Stromal cell of bone marrow (primary cell): ENCODE measurements around the gene GABBR2.

Source experiments
- DNase-seq: peaks from one replicate; pipeline ENCODE4 v3.0.0-alpha.2; 2012; ENCODE audit warnings: low read depth

GABBR2 gene

DNA sequence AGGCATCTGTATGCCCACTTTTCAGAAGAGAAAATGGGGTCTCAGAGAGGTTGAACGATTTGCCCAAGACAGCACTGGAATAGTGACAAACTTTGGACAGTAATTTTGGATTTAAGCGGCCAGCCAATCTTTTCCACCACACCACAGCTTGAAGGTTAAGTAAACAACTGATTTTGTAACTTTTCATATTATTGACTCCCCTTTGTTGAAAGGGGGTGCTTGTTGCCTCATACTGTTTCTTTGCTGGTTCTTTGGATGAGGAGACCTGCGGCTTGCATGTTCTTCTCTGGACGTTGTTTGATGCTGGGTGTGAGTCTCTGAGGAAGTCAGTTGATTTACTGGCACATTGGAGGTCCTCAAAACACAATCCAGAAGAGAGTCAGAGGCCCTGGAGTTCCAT, 11.7 kb upstream of the GABBR2 start:
- DNase-seq, result no peak

DNA sequence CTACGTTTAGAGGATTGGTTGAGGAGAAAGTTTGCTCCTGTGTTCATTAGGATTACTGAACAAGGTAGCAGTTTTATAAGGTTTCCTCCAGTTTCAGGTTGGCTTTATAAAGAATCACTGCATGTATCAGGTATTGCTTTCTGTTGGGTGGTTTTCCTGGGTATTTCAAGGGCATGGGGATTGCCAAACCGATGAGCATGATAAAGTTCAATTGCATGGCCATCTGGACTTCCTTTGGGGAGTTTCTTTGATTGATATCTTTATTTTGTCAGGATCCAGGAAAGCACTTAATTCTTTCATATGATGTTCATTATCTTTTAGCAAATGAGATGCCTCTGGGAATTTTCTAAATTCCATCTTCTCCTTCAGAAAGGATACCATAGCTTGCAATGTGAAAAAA, 10.3 kb upstream of the GABBR2 start:
- DNase-seq, result no peak

DNA sequence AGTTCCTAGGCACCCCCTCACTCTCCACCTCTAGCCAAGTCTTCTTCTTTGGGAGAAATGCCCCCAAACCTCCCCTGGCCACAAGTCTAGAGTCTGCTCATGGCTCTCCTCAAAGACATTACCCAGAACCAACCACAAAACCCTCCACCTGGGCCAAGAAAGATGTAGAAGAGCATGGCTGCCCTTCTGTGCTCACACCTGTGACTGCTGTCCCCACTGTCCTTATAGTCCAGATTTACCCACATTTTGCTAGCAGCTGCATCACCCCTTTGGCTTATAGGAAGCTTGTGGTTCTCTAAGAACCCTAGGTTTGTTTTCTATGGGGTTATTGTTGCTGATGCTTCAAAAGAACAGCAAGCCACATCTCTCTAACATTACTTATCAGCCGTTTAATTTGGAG, 6.1 kb upstream of the GABBR2 start:
- DNase-seq, result no peak

DNA sequence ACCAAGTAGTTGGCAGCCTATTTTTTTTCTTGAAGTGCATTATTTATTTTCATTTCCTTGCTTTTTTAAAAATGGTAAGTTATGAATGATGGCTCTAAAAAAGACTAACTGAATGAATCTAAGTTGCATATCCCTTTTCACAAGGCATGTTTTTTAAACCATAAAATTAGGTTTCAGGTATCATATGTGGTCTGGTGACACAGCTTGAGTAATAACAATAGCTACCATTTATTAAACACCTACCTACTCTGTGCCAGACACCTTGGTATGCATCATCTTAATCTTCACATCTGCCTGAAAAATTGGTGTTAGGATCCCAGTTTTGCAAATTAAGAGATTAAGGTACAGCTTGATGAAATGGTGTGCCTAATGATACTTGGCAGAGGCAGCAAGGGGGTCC, 4.3 kb upstream of the GABBR2 start:
- DNase-seq, result no peak

DNA sequence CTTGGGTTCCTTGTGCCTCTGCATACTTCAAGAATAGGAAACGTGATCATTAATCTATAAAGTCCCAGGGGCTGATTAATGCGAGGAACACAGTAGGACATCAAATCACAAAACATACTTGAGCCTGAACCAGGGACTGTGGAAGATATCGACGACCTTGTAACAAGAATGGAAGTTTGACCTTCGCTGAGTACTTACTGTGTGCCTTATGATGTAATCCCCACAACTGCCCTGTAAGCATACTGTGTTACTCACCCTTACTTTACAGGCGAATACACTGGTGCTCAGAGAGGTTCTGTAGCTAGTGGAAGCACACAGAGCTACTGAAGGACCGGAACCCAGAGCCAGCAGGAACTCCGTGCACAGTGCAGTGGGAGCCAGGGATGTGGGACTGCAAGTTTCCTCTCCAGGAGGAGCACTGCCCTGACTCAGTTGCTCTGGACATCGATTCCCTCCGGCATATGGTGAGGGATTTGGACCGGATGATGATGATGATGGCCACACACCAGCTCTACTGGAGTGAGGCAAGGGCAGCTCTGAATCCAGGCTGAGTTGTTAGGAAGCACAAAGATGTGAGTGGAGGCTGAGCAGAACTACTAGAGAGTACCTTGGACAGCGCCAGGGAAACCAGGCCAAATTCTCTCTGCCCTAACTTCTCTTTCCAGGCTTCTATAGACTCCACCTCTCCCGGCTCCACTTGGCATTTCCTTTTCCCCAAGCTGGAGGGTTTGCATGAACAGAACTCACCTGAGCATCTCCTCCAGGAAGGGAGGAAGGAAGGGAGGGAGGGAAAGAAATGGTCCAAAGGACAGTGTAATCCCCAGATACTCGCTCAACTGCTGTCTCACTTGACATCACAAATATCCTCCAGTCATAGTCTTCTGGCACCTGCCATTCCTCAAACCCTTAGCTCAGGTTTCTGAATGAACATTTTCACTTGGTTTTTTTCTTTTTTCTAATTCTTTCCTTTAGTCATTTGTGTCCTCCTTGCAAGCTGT, 1.5 kb upstream of the GABBR2 start:
- DNase-seq, result peak; percentile 25

DNA sequence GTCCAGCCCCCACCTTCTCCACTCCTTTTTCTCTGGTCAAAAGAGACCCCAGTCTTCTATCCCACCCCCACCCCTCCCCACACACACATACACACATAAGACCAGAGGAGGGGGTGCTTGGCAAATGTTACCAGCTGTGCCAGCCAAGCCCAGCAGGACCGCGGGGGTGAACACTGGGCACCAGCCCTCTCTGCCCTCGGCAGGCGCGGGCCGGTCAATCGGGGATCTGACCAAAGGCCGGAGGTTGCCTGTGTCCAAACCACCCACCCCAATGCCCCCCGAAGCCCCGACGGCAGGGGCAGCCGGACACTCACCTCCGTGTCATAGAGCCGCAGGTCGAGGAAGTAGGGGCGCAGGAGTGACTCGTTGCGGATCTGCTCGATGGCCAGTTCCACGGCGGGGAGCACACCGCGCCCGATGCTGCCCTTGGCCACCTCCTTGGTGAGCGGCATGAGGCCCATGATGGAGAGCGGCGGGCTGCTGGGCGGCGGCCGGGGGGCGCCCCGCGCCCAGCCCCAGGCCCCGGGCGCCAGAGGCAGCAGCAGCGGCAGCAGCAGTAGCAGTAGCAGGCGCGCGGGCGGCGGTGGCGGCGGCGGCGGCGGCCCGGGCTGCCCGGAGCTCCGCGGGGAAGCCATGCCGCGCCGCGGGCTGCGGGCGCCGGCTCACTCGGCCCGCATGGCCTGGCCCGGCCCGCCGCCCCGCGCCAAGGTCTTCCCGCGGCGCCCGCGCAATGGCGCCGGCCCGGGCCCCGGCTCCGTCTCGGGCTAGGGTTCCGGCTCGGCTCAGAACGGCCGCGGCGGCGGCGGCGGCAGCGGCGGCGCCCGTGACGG, 417 bp downstream of the GABBR2 start:
- DNase-seq, result no peak

DNA sequence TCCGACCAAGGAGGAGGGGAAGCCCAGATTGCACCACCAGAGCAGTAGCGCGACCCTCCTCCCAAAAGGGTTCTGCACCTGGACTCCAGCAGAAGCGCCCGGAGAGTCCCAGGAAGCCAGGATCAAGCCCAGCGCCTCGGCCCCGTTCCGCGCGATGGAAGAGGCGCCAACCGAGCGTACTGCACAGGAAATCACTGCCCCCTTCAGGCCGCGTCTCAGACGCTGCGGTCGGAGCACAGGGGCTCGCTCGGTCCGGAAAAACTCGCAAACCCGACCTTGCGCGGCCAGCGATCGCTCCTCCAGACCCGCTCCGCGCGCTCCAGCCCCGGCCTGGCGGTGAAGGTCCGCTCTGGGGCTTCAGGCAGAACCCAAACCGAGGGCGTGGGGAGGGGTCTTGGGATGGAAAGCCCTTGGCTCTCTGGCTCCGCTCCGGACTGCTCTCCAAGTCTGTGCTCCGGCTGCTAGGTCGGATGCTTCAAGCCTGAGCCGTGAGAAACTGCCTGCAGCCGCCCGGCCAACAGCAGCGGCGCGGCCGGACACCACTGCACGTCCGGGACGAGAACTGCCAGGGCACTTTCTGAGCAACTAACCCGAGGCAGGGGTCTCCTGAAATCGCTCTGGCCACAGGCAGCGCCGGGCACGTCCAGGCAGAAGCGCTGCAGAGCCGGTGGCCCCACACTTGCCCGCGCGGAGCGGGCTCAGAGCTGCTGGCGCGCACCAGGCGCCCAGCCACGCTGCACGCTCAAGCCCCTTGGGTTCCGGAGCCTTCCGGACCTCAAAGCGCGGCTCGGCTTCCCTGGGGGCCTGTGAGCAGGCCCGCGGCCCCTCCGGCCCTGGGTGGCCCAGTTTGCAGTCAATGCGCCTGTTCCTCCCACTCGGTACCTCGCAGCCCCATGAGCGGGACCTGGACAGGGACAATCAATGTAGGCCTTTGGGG, 1.3 kb downstream of the GABBR2 start:
- peak; percentile 19 for DNase-seq

DNA sequence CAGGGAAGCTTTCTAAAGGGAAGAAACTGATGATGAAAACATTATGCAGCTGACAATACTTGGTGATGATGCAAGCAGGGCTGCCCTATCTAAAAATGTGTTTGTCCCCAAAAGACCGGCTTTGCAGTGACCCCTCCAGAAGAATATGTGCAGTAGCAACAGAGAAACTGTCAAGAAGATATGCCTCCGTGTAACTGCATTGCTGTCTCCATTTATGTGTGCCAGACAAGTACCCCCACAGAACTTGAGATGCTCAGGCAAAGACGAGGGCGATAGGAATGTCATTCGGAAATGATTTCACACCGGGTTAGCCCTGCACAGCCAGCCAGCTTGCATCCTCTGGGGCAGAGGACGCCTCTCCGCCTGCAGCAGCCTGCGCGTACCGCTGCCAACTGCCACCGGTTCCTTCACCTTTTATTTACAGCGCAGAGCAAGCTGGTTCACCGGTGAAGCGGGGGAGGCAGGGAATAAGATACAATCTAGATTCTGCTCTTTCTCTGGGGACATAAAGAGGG, 2.0 kb downstream of the GABBR2 start:
- DNase-seq, result no peak

DNA sequence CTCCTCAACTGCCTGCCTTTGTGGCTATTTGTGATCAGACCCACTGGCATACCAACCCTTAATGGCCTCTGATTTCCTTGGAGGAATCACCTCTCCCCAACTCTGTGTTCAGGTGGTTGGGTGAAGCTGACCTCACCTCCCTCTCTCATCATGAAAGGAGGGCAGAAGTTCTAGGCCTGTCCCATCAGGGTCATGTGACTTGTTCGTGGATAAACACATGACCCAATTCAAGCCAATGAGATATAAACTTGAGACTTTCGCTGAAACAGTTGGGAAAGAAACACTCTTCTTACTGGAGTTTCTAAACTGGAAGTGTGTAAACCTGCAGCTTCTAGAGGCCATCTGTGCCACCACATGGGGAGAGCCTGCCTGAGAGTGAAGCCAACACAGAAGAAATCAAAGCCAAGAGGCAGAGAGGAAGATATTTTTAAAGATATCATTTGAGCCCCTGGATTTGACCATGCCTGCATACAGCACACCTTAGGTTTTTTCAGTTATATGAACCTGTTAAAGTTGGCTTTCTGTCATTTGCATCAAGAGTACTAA, 5.8 kb downstream of the GABBR2 start:
- no peak for DNase-seq

DNA sequence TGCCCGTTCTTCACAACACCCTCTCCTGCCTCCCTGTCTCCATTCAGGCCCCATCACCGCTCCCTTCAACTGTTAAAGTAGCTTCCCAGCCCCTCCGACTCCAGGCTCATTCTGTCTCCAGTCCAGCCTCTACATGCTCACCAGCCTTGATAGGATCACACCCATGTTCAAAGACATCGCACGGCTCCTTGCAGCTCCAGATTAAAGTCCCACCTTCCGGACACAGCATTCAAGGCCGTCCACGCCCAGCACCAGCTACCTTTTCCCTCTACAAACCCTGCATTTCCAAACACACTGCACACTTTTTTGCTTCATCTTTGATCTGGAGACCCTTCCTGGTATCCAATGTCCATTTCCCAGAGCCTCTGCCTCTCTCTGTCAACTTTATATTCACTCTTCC, 6.4 kb downstream of the GABBR2 start:
- no peak for DNase-seq

DNA sequence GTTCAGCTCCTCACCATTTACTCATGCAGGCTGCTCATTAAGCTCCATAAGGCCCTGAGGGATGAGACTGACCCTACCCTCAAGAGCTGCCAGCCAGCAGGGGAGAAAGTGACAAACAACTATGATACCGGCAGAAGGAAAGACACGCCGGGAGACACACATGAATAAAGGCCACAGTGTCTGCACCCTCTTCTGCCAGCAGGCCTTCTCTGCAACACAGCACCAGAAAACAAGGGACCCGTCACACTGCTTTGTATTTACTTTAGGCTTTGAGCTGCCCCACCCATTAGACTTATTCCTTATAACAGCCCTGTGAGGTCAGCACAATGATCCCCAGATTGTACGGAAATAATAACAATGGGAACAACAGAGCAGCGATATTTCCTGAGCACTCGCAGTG, 7.2 kb downstream of the GABBR2 start:
- DNase-seq, result no peak

DNA sequence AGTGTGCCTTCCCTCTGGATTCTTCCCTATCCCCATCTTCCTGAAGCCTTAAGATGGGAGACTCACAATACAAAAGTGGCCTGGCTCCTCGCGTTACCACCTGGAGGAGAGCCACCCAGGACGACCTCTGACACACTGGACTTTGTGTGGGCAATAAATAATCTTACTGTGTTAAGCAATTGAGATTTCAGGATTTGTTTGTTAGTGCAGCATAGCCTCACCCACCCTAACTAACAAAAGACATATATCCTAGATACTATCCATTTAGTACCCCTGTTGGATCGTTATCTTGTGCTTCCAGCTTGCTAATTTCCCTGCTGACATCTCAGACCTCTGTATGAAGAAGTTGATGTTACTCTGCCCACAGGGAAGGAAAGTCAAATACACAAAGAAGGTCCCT, 7.9 kb downstream of the GABBR2 start:
- no peak for DNase-seq

DNA sequence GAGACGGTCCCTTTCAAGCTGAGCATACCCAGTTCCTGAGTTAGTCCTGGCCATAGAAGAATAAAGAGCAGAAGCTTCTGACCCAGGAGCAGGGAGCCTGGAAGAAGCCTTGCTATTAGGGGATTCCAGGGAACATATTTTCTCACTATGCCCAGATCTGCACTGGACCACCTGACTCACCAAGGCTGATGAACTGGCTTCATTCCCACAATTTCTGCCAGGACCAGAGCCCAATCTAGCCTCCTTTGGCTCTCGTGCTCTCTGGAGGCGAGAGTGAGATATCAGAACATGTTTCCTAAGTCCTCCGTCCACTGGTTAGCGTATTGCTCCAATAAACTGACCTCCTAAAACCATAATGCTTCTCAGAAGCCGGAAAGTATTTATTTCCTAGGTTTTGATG, 9.9 kb downstream of the GABBR2 start:
- DNase-seq, result no peak

DNA sequence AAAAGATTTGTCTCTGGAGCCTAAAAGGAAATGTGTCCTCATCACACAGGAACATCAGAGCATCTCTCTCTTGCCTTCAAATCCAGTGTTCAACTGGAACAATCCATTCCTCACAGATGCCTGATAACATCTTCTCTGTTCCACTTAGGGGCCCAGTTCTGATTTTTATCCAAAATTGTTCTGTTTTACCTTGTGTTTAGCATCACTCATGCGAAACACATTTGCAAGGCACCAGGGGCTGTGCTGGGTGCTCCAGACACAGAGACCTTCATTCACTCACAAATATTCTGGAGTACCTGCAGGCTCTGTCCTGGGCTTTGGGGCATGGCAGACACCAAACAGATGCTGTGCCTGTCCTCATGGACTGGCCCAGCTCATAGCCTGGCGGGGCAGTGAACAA, 13.8 kb downstream of the GABBR2 start:
- DNase-seq, result no peak

DNA sequence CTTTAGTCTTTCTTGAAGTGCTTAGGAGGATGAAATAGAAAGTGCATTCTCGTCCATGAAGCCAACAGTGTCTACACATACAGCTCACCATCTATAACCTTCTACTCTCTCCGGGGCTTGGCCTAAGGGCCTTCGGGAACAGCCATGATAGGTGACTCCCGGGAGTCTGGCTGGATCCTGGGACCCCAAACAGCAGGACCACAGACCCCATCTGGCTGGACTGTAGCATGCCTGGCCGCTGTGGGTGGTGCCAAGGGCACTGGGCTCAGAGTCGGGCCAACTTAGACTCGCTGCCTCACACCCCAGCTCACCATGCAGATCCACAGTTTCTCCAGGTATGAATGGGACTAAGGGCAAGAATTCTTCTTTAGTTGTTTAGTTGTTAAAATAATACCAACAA, 16.3 kb downstream of the GABBR2 start:
- no peak for DNase-seq

DNA sequence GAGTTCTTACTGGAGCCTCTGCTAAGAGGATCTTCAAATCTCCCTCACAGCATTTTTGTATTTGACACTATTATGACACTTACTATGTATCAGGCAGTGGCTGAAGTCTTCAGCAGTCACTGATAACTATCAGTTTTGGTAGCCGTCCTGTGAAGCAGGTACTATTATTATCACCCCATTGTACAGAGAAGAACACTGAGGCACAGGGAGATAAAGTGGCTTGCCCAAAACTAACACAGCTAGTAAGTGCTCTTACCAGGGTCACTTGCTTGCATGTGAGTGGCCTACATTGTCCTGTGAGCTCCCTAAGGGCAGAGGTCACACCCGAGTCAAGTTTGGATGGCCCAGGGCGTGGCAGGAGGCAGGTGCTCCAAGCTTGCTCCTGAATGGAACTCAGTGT, 16.8 kb downstream of the GABBR2 start:
- DNase-seq, result no peak

DNA sequence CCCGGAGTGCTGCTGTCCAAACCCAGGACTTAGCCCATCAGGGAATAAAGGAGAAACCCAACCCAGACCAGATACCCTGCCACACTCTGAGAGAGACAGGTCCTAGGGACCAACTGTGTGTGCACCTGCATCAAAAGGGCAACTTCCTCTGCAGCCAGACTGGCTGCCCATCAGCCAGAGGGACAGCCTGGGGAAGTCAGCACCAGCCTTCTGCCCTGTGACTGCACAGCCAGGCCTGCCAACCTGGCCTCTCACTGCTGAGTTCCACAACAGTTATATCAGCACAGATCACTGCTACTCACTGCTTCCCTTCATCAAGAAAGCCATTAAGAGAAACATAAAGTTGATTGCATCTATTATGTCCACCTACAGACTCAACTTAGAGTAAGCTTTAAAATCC, 18.0 kb downstream of the GABBR2 start:
- DNase-seq, result no peak

DNA sequence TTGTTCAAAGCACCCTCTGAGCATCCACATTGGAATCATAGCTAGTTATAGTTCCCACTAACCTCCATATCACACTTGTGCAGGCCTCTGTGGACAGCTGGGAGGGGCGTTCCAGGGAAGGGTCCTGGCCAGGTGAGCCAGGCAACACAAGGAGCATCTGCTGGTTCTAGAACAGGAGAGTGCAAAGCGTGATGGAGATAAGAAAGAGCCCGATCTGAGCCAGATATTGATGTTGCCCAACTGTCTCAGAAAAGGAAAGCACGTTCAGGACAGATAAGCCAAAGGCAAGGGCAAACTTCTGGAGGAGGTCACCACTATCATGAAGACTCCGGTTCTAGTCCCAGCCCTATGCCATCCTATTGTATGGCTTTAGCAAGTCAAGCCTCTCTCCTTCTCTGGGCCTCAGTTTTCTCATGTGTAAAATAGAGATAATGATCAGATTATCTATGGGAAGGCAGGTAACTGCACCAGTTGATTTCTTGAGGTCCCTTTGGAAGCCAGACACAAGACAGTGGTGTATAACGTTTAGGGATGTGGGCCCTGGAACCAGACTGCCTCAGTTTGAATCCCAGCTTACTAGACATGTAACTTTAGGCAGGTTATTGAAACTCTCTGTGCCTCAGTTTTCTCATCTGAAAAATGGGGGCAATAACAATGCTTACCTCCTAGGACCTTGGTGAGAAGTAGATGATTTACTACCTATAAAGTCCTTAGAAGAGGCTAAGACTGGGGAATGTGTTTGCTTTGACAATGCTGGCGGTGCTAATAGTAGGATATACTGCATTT, 19.8 kb downstream of the GABBR2 start:
- no peak for DNase-seq

DNA sequence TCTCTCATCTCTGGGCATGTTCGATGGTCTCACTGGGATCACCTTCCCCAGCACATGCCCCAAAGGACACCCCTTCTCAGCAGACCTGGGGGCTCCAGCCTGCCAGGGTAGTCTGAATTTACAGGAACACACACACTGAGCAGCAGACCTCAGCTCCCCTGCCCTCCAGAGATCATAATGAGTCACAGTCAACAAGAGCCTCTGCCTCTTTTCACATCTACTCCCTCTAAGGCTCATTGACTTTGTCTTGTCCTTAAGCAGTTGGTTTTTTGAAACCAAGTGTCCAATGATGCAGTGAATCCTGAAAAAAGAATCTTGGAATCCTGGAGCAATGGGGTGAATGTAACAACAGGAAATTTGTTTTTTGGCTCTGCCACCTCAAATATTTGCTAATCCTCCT, 20.8 kb downstream of the GABBR2 start:
- DNase-seq, result no peak

DNA sequence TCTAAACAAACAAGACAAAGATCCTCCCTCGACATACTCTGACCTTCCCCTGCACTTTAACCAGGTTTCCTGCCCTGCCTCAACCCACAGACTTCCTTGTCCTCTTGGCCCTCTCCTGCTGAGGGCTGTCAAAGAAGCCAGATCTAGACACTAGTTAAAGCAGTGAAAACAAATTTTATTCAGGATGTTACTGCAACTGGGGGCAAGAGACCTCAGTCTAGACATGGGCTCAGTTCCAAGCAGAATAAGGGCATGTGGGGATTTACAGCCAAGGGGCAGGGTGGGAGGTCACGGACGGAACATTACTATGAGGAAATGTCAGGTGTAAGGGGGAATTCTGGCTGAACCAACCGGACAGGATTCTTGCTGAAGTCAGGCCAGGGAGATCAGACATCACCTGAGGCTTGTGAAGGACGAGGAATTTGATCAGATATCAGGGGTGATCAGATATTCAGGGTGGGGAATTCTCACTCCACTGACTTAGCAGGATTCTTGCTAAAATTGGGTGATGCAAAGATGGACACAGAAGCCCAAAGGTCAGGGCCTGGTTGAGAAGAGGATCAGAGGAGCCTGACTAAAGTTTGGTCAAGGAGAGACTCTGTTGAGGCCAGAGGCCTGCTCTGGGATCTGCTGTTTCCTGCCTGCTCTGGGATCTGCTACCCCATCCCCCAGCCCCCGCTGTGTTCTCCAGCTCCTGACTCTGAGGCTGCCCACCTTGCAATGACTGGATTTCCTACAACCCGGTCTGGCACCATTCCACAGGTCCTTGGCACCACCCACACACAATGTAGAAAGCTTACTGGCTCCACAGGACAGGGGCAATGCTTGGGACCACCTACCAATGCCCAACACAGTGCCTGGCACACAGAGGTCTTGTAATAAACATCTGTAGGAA, 21.5 kb downstream of the GABBR2 start:
- DNase-seq, result no peak
